Measurements from ENCODE around the gene PRKAR1B.
A peak's percentile ranks its signal among the peaks of the same experiment; 100 is the strongest.
"Not testable (repeated sequence)": the region's sequence is repeated elsewhere in the genome, so short reads cannot be mapped to it uniquely, and the experiment has no call there.

PRKAR1B gene

DNA sequence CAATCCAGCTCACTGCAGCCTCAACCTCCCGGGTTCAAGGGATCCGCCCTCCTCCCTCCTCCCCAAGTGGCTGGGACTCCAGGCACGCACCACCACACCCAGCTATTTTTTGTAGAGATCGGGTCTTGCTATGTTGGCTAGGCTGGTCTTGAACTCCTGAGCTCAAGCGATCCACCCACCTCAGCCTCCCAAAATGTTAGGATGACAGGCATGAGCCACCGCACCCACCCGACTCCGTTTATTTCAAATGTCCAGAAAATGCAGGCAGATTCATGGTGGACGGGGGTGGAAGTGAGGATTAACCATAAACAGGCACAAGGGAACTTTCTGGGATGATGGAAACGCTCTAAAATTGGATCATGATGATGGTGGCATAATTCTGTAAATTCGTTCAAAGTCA, 85.1 kb downstream of the PRKAR1B start:
- DNase-seq (ENCODE audit: low read depth), result no peak

GRCh38 chr7:641269-641671, 85.8 kb downstream of the PRKAR1B start:
- DNase-seq (ENCODE audit: low read depth), result no peak

GRCh38 chr7:638256-639011, 88.6 kb downstream of the PRKAR1B start:
- DNase-seq (ENCODE audit: low read depth), result no peak

GRCh38 chr7:637826-638225, 89.3 kb downstream of the PRKAR1B start:
- no peak for DNase-seq (ENCODE audit: low read depth)

- DNase-seq (ENCODE audit: low read depth), result peak; percentile 25
Observed at GRCh38 chr7:636396-636795, 90.7 kb downstream of the PRKAR1B start.

DNA sequence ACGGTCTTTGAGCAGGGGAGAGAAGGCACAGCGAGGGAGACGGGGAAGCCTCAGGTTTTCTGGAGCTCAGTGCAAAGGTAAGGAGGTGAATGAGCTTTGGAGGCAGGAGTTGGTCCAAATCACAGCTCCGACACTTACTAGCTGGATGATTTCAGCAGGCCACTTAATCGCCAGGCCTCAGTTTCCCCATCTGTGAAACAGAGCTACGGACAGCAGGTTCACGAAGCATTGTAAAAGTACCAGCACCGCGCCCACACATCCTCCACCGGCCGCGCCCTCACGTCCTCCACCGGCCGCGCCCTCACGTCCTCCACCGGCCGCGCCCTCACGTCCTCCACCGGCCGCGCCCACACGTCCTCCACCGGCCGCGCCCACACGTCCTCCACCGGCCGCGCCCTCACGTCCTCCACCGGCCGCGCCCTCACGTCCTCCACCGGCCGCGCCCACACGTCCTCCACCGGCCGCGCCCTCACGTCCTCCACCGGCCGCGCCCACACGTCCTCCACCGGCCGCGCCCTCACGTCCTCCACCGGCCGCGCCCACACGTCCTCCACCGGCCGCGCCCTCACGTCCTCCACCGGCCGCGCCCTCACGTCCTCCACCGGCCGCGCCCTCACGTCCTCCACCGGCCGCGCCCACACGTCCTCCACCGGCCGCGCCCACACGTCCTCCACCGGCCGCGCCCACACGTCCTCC, 91.2 kb downstream of the PRKAR1B start:
- not testable (repeated sequence) for DNase-seq (ENCODE audit: low read depth)

GRCh38 chr7:635227-635626, 91.9 kb downstream of the PRKAR1B start:
- no peak for DNase-seq (ENCODE audit: low read depth)

GRCh38 chr7:633381-634018, 93.6 kb downstream of the PRKAR1B start:
- no peak for DNase-seq (ENCODE audit: low read depth)

DNA sequence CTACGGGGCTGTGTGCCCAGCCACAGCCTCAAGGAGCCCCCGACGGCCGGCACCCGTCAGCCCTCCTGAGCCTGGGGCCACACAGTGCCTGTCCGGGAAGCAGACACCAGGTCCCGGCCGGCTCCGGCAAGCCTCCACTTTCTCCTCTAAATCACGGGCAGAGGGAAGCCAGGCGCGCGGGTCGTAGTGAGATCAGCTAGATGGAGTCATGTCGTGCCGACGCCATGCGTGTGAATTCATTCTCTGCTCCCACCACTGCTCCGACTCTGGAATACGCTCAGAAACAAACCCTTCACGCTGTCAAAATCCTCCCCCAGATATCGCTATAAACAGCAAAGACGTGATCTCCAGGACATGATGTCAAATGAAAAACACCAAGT, 94.3 kb downstream of the PRKAR1B start:
- no peak for DNase-seq (ENCODE audit: low read depth)

- DNase-seq (ENCODE audit: low read depth), result no peak
Observed at GRCh38 chr7:631964-632830, 94.9 kb downstream of the PRKAR1B start.

- no peak for DNase-seq (ENCODE audit: low read depth)
Observed at GRCh38 chr7:631291-631711, 95.8 kb downstream of the PRKAR1B start.

DNA sequence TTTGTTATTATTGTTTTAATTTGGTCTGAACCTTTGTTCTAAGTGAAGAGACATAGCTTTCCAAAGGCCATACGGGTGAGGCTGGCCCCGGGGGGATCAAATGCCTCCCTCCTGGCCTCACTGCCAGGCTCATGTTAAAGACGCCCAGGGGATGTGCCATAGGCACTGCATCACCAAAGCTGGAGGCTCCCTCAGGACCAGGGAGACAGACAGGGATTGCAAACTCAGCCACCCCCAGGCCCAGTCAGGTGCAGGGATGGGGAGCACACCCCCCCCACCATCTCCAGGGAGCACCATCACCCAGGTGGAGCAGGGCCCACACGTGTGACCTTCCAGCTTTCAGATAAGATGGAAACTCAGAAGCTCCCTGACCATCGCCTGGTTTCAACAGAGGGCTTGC, 96.5 kb downstream of the PRKAR1B start:
- no peak for DNase-seq (ENCODE audit: low read depth)

DNA sequence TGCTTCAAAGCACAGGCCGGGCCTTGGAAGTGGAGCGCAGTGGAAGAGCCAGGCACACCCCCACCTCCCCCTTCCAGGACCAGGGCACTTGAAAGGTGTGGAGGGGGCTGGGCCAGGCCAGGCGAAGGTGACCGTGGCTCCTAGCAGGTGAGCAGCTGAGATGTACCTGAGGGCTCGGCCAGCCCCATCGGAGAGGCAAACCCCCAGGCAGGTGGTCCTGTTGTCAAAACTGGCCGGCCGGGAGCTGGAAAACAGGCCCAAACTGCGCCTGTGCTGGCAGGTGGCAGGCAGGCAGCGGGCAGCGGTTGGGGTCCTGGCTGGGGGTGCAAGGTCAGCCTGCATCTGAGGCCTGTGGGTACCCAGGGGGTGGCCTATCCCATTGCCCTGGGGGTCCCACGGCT, 97.0 kb downstream of the PRKAR1B start:
- no peak for DNase-seq (ENCODE audit: low read depth)

- no peak for DNase-seq (ENCODE audit: low read depth)
Observed at GRCh38 chr7:628826-629225, 98.3 kb downstream of the PRKAR1B start.

DNA sequence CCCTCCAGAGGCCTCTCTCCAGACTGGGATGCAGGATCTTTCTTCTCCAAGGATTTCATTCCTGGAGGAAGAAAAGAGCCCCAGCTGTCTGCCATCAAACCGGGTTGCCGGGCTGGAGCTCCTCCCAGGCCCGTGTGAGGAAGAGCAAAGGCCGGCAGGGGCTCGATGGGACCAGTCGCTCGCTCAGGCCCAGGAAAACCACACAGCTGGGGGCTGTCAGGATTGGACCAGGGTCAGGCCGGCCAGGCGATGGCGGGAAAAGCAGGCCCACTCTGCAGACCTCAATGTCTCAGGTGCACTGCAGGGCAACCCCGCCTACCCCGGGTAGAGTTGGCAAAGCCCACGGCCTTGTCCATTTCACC, 98.7 kb downstream of the PRKAR1B start:
- DNase-seq (ENCODE audit: low read depth), result no peak

GRCh38 chr7:627661-628401, 99.2 kb downstream of the PRKAR1B start:
- DNase-seq (ENCODE audit: low read depth), result no peak

DNA sequence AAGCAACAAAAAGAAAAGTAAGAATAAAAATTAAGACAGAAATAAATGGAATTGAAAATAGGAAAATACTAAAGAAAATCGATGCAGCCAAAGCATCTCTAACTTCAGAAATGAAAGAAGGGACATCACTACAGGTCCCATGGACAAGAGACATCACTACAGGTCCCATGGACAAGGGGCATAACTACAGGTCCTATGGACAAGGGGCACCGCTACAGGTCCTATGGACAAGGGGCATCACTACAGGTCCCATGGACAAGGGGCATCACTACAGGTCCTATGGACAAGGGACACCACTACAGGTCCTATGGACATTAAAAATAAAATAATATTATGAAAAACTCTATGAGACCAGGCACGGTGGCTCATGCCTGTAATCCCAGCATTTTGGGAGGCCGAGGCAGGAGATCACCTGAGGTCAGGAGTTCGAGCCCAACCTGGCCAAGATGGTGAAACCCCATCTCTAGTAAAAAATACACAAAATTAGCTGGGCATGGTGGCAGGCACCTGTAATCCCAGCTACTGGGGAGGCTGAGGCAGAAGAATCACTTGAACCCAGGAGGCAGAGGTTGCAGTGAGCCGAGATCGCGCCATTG, 101.6 kb downstream of the PRKAR1B start:
- no peak for DNase-seq (ENCODE audit: low read depth)

- DNase-seq (ENCODE audit: low read depth), result no peak
Observed at GRCh38 chr7:623464-623863, 103.6 kb downstream of the PRKAR1B start.

GRCh38 chr7:621572-622285, 105.4 kb downstream of the PRKAR1B start:
- no peak for DNase-seq (ENCODE audit: low read depth)

- DNase-seq (ENCODE audit: low read depth), result no peak
Observed at GRCh38 chr7:620885-621284, 106.2 kb downstream of the PRKAR1B start.

DNA sequence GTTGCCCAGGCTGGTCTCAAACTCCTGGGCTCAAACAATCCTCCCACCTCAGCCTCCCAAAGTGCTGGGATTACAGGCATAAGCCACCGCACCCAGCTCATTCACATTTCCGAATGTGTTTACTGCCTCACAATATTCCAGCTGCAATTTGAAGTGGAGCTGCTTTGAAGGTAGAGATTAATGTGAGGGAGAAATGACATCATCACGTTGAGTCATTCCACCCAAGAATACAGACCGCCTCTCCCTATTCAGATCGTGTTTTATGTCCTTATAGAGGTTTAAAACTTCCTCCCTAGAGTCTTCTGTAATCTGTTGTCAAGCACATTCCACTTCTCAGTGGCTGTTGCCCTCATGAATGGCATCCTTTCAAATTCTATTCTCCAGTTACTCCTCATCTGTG, 107.0 kb downstream of the PRKAR1B start:
- no peak for DNase-seq (ENCODE audit: low read depth)

All from activated T-helper 1 cell treated with Interleukin-2 at 50 U/mL for 16 hours (primary cell).